ENCODE data around the gene PKN1. TPM values are rescaled to one million over a fixed set of nuclear protein-coding genes. Genes with fewer than 3 reads are reported as not detected.

Gene PKN1
- total and polyA plus RNA-seq, 9 of the 15 experiments (the other 6 are each of a cell fraction or from before 2014, with no cell fraction given) = 0.30 to 228 (median 77.5) TPM

DNA sequence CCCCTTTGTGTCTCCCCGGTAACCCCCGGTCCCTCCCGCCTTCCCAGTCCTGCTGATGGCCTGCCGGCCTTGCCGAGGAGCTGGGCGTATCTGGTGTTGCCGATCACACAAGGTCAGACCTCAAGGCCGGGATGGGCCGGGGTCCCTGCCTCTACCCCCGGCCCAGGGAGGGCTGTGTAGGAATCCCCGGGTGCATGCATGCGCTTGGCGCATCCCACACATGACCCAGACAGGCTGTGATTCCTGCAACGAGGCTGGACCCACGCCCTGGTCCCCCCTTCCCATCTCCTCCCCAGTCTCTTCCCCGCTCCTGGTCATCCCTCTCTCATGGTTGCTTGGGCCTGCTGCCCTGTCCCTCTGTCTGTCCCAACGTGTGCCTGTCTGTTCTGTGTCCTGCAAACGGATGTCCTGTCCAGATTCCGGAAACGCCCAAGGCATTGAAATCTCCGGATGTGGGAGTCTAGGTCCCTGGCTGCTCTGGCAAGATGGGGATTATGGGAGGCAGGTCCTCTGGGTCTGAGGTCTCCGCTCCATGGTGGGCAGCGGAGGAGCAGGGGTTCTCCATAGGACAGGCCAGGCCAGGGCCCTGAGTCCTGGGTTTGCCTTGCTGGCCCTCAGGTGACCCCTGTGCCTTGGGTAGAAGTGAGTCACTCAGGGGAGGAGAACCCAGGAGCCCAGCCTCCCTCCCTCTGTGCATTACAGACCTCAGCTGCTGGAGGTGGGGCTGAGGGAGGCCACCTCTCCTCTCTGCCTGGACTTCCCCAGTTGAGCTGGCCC lies 1.6 kb downstream of the PKN1 start:
- H3K9ac ChIP-seq (ENCODE audit: insufficient read depth in 1 of 2, low read depth in 2 of 2, low read length in 2 of 2) = peak overlapping the region; percentile 76 to 94
- intact Hi-C loops (cut with micrococcal nuclease) = loop anchor here (5.0 to 10.0 kb wide), 2 partner anchors 33 to 120 kb away; no protein-coding TSS in a partner anchor
- TF ChIP-seq HMG20B (CRISPR knock-in tag; IDR thresholded peaks at IDR 0.05) = no peak
- no peak for TF ChIP-seq TCF7L2 (IDR thresholded peaks at IDR 0.05; ENCODE audit: low read depth, low read length)
- TF ChIP-seq SMAD2 (IDR thresholded peaks at IDR 0.05; ENCODE audit: low read depth, low read length) = no peak
- TF ChIP-seq CAMTA2 (CRISPR knock-in tag; conservative IDR thresholded peaks at IDR 0.05) = no peak
- TF ChIP-seq DPF2 (IDR thresholded peaks at IDR 0.05) = peak; percentile 74
- peak; percentile 66 for TF ChIP-seq ARID1B (IDR thresholded peaks at IDR 0.05)
- TF ChIP-seq TEAD4 (IDR thresholded peaks at IDR 0.05; ENCODE audit: low read length) = no peak
- no peak for TF ChIP-seq TEAD4 (CRISPR knock-in tag; IDR thresholded peaks at IDR 0.05; ENCODE audit: borderline replicate concordance)
- TF ChIP-seq, protein P1, sequence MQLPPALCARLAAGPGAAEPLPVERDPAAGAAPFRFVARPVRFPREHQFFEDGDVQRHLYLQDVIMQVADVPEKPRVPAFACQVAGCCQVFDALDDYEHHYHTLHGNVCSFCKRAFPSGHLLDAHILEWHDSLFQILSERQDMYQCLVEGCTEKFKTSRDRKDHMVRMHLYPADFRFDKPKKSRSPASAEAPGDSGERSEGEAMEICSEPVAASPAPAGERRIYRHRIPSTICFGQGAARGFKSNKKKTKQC (CRISPR knock-in tag; IDR thresholded peaks at IDR 0.05) = no peak
- TF ChIP-seq ARID2 (IDR thresholded peaks at IDR 0.05) = no peak
- 0 out of 2 replicates have a peak, but pooled peaks have one; percentile 60 for TF ChIP-seq NCOA1 (IDR thresholded peaks at IDR 0.05; ENCODE audit: low read depth)
- peak in 1 of 2 experiments; percentile 35; a peak in 1 of 4 replicates for TF ChIP-seq NRF1 (conservative IDR thresholded peaks at IDR 0.05 in 1 of 2, IDR thresholded peaks at IDR 0.05 in 1 of 2)
- TF ChIP-seq MAFK (IDR thresholded peaks at IDR 0.05; ENCODE audit: low read length) = no peak
- no peak for TF ChIP-seq TCFL5 (CRISPR knock-in tag; conservative IDR thresholded peaks at IDR 0.05)
- TF ChIP-seq, protein P2, sequence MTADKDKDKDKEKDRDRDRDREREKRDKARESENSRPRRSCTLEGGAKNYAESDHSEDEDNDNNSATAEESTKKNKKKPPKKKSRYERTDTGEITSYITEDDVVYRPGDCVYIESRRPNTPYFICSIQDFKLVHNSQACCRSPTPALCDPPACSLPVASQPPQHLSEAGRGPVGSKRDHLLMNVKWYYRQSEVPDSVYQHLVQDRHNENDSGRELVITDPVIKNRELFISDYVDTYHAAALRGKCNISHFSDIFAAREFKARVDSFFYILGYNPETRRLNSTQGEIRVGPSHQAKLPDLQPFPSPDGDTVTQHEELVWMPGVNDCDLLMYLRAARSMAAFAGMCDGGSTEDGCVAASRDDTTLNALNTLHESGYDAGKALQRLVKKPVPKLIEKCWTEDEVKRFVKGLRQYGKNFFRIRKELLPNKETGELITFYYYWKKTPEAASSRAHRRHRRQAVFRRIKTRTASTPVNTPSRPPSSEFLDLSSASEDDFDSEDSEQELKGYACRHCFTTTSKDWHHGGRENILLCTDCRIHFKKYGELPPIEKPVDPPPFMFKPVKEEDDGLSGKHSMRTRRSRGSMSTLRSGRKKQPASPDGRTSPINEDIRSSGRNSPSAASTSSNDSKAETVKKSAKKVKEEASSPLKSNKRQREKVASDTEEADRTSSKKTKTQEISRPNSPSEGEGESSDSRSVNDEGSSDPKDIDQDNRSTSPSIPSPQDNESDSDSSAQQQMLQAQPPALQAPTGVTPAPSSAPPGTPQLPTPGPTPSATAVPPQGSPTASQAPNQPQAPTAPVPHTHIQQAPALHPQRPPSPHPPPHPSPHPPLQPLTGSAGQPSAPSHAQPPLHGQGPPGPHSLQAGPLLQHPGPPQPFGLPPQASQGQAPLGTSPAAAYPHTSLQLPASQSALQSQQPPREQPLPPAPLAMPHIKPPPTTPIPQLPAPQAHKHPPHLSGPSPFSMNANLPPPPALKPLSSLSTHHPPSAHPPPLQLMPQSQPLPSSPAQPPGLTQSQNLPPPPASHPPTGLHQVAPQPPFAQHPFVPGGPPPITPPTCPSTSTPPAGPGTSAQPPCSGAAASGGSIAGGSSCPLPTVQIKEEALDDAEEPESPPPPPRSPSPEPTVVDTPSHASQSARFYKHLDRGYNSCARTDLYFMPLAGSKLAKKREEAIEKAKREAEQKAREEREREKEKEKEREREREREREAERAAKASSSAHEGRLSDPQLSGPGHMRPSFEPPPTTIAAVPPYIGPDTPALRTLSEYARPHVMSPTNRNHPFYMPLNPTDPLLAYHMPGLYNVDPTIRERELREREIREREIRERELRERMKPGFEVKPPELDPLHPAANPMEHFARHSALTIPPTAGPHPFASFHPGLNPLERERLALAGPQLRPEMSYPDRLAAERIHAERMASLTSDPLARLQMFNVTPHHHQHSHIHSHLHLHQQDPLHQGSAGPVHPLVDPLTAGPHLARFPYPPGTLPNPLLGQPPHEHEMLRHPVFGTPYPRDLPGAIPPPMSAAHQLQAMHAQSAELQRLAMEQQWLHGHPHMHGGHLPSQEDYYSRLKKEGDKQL (CRISPR knock-in tag; IDR thresholded peaks at IDR 0.05; ENCODE audit: borderline replicate concordance) = no peak
- TF ChIP-seq, protein P3, sequence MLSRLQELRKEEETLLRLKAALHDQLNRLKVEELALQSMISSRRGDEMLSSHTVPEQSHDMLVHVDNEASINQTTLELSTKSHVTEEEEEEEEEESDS (CRISPR knock-in tag; IDR thresholded peaks at IDR 0.05) = no peak

More for the DNA sequence above, 1.6 kb downstream of the PKN1 start:
- H4K20me1 ChIP-seq (replicated peaks; ENCODE audit: control insufficient read depth, insufficient read depth, low read length) = no peaks in the 10 kb centered on the region; the same call in 1 of the 2 replicates
- H3K4me3 ChIP-seq = peak overlapping the region; percentile 81
- no TSS peak for BruUV-seq (replicated peaks)
- ChIA-PET CTCF (ENCODE audit: low intra/inter-chr PET ratio) (no interaction called here), POLR2A (interaction anchor here (0.6 to 1.7 kb wide), 5 partner anchors 14 to 306 kb away, joined by 3 to 6 read pairs (median 4); no protein-coding TSS in a partner anchor)
- peaks cover 25 to 60% of the 10 kb centered on the region in 2 experiments for H3K4me1 ChIP-seq (replicated peaks in 1 of 2; ENCODE audit: control insufficient read depth in 2 of 2, insufficient read depth in 2 of 2, low read length in 2 of 2)
- peaks cover 19% of the 10 kb centered on the region; the same call in 2 of the 3 replicates for H3K36me3 ChIP-seq (ENCODE audit: control insufficient read depth, insufficient read depth, low read length)
- WGBS (ENCODE audit: insufficient coverage, low coverage, missing lambda C conversion rate) = 9% methylated on average over 22 of the region's 23 CpGs
- FAIRE-seq (peak; percentile 85), DNase-seq (ENCODE audit: extremely low read depth in 1 of 4, low spot score in 3 of 4) (peak; percentile 54 to 88 (median 63)), ATAC-seq (peak; percentile 80)
- peaks cover 59% of the 10 kb centered on the region for H3K79me2 ChIP-seq (ENCODE audit: control insufficient read depth, insufficient read depth, low read length)
- H3K4me2 ChIP-seq (ENCODE audit: insufficient read depth, low read length) = peak overlapping the region; percentile 89
- peak overlapping the region; percentile 83 for H3K27ac ChIP-seq (ENCODE audit: extremely low read depth, low read depth, low read length)
- no peaks in the 10 kb centered on the region for H3K9me3 ChIP-seq (replicated peaks; ENCODE audit: control insufficient read depth, insufficient read depth, low read depth, low read length)
- no peak overlapping the region for H2AFZ ChIP-seq (ENCODE audit: low read depth, low read length)
- no peaks in the 10 kb centered on the region for H3K9me1 ChIP-seq (ENCODE audit: control insufficient read depth, insufficient read depth, low read length)
- no peaks in the 10 kb centered on the region for H3K27me3 ChIP-seq (ENCODE audit: control insufficient read depth in 2 of 2, insufficient read depth in 2 of 2, low read length in 2 of 2)
- in situ Hi-C loops (cut with MboI) = no loop called here
